ENCODE data around the gene NUP98.

NUP98 gene

GRCh38 chr11:3732671-3733436 is 64.5 kb downstream of the NUP98 start:
- Histone ChIP-seq H3K4me1 (ENCODE audit: insufficient read depth, poor library complexity, severe bottlenecking) (no peaks in the 10 kb centered on the region), H3K4me3 (ENCODE audit: severe bottlenecking) (no peak overlapping the region), H3K36me3 (ENCODE audit: low read depth) (peaks cover 92% of the 10 kb centered on the region), H3K27me3 (ENCODE audit: insufficient read depth, poor library complexity, severe bottlenecking) (no peaks in the 10 kb centered on the region), H3K9me3 (ENCODE audit: severe bottlenecking) (no peaks in the 10 kb centered on the region), H3K27ac (ENCODE audit: poor library complexity, severe bottlenecking) (no peak overlapping the region)
- TF ChIP-seq, protein P1, sequence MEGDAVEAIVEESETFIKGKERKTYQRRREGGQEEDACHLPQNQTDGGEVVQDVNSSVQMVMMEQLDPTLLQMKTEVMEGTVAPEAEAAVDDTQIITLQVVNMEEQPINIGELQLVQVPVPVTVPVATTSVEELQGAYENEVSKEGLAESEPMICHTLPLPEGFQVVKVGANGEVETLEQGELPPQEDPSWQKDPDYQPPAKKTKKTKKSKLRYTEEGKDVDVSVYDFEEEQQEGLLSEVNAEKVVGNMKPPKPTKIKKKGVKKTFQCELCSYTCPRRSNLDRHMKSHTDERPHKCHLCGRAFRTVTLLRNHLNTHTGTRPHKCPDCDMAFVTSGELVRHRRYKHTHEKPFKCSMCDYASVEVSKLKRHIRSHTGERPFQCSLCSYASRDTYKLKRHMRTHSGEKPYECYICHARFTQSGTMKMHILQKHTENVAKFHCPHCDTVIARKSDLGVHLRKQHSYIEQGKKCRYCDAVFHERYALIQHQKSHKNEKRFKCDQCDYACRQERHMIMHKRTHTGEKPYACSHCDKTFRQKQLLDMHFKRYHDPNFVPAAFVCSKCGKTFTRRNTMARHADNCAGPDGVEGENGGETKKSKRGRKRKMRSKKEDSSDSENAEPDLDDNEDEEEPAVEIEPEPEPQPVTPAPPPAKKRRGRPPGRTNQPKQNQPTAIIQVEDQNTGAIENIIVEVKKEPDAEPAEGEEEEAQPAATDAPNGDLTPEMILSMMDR (IDR thresholded peaks at IDR 0.05; ENCODE audit: poor library complexity, severe bottlenecking) = no peak
- DNase-seq (ENCODE audit: low spot score) (no peak), ATAC-seq (ENCODE audit: low read depth) (no peak)

DNA sequence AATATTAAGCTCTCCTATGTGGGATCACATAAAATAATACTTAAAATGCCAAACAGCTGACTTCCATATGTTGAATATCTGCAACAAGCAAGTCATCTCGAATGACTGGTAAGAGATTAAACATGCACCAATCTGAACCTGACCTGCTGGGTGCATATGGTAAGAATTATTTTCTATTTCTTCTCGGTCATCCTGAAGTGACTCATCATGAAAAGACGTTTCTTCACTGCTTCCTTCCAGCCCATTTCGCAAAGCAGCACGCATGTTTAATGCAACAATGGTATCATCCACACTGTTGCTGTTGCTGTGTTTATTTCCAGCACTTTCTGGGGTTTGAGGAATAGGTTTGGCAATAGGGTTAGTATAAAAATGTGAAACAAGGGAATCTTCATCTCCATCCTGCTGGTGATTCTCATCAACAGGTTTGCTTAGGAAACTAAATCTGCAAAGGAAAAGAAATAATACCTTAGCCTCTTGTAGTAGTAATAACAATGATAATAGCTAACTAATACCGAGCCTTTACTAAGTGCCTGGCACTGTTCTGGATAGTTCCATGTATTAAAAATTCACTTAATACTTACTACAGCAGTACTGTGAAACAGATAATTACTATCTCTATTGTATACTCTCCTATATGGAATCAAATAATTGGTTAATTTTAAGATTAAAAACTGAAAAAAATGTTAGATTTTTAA is 74.2 kb downstream of the NUP98 start:
- ATAC-seq (ENCODE audit: low read depth) (peak; percentile 96), DNase-seq (ENCODE audit: low spot score) (no peak)
- TF ChIP-seq, protein P1 (IDR thresholded peaks at IDR 0.05; ENCODE audit: poor library complexity, severe bottlenecking) = no peak
- Histone ChIP-seq H3K4me3 (ENCODE audit: severe bottlenecking) (no peak overlapping the region), H3K36me3 (ENCODE audit: low read depth) (peaks cover 99% of the 10 kb centered on the region), H3K9me3 (ENCODE audit: severe bottlenecking) (no peaks in the 10 kb centered on the region), H3K4me1 (ENCODE audit: insufficient read depth, poor library complexity, severe bottlenecking) (peaks cover 11% of the 10 kb centered on the region), H3K27me3 (ENCODE audit: insufficient read depth, poor library complexity, severe bottlenecking) (no peaks in the 10 kb centered on the region), H3K27ac (ENCODE audit: poor library complexity, severe bottlenecking) (peak overlapping the region; percentile 35)

DNA sequence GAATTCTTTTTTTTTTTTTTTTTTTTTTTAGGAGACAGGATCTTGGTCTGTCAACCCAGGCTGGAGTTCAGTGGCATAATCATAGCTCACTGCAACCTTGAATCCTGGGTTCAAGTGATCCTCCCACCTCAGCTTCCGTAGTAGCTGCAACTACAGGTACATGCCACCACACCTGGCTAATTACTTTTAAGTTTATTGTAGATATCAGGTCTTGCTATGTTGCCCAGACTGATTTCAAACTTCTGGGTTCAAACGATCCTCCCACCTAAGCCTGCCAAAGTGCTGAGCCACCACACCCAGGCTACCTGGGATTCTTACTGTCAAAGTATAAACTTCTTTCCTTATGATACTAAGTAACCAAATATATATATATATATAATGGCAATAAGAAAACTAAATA is 75.3 kb downstream of the NUP98 start:
- no peak for DNase-seq (ENCODE audit: low spot score)
- H3K4me3 ChIP-seq (ENCODE audit: severe bottlenecking) = no peak overlapping the region
- no peak for ATAC-seq (ENCODE audit: low read depth)
- H3K27ac ChIP-seq (ENCODE audit: poor library complexity, severe bottlenecking) = peak overlapping the region; percentile 35
- H3K36me3 ChIP-seq (ENCODE audit: low read depth) = peaks cover 99% of the 10 kb centered on the region
- TF ChIP-seq, protein P1 (IDR thresholded peaks at IDR 0.05; ENCODE audit: poor library complexity, severe bottlenecking) = no peak
- no peaks in the 10 kb centered on the region for H3K27me3 ChIP-seq (ENCODE audit: insufficient read depth, poor library complexity, severe bottlenecking)
- H3K4me1 ChIP-seq (ENCODE audit: insufficient read depth, poor library complexity, severe bottlenecking) = peaks cover 11% of the 10 kb centered on the region
- H3K9me3 ChIP-seq (ENCODE audit: severe bottlenecking) = no peaks in the 10 kb centered on the region

DNA sequence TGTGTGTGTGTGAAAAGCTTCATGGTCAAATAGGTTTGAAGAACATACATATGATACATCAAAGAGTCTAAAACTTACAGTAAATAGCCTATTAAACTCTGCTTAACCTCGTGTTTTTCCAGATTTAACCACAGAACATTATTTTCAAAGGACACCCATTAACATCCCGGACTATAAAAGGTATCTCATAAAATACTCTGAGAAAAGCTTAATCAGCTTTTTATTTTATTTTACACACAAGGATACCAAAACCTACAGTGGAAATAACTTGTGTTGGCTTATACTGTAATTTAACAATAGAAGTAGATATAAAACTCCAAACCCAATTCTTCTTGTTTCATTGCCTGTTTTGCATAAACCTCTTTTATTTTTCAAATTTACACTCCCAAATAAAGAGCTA is 76.4 kb downstream of the NUP98 start:
- Histone ChIP-seq H3K27me3 (ENCODE audit: insufficient read depth, poor library complexity, severe bottlenecking) (no peaks in the 10 kb centered on the region), H3K4me1 (ENCODE audit: insufficient read depth, poor library complexity, severe bottlenecking) (peaks cover 11% of the 10 kb centered on the region), H3K36me3 (ENCODE audit: low read depth) (peaks cover 99% of the 10 kb centered on the region), H3K9me3 (ENCODE audit: severe bottlenecking) (no peaks in the 10 kb centered on the region), H3K4me3 (ENCODE audit: severe bottlenecking) (no peak overlapping the region), H3K27ac (ENCODE audit: poor library complexity, severe bottlenecking) (no peak overlapping the region)
- no peak for ATAC-seq (ENCODE audit: low read depth)
- TF ChIP-seq, protein P1 (IDR thresholded peaks at IDR 0.05; ENCODE audit: poor library complexity, severe bottlenecking) = no peak
- no peak for DNase-seq (ENCODE audit: low spot score)

DNA sequence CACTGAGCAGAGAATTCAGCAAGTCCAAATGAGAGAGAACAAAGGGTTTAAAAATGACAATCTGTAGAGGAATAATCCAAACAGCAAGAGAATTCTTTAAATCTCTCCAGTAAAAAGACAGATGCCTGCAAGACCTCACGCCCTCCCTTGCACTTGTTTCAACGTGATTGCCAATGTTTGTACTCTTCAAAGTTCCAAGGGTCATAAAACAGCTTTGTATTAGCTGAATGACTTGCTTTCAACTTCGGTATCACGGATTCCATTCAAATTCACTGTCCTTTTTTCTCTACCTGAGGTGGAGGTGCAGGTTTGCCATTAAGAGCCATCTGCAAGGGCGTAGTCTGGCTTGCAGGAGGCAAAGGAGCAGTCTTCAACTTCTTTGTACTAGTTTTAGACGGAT is 85.1 kb downstream of the NUP98 start:
- Histone ChIP-seq H3K4me1 (ENCODE audit: insufficient read depth, poor library complexity, severe bottlenecking) (no peaks in the 10 kb centered on the region), H3K4me3 (ENCODE audit: severe bottlenecking) (no peak overlapping the region), H3K27me3 (ENCODE audit: insufficient read depth, poor library complexity, severe bottlenecking) (no peaks in the 10 kb centered on the region), H3K36me3 (ENCODE audit: low read depth) (peaks cover 89% of the 10 kb centered on the region), H3K27ac (ENCODE audit: poor library complexity, severe bottlenecking) (no peak overlapping the region), H3K9me3 (ENCODE audit: severe bottlenecking) (no peaks in the 10 kb centered on the region)
- TF ChIP-seq, protein P1 (IDR thresholded peaks at IDR 0.05; ENCODE audit: poor library complexity, severe bottlenecking) = no peak
- DNase-seq (ENCODE audit: low spot score) = no peak
- no peak for ATAC-seq (ENCODE audit: low read depth)
